Lung (tissue), 12 donors: Measurements from ENCODE around the gene FUS. TPM values are rescaled to one million over a fixed set of nuclear protein-coding genes. Genes with fewer than 3 reads are reported as not detected.
"Not testable (repeated sequence)": the region's sequence is repeated elsewhere in the genome, so short reads cannot be mapped to it uniquely, and the experiment has no call there.

Experiments used
- ATAC-seq: fragments of 200-7000 bp; cut with Tn5 transposase; one replicate; pipeline ENCODE4 v1.9.1; 2020; ENCODE audit warnings: moderate number of reproducible peaks; ENCODE audit not compliant: insufficient read depth, low FRiP score
- DNase-seq, 3 donors: peaks; one replicate each; pipeline ENCODE4 v3.0.0-alpha.2; 2013 to 2017
- H3K27ac ChIP-seq, 2 donors: one replicate each; pipeline ENCODE4 v1.5.1; 2013; ENCODE audit warnings: mild to moderate bottlenecking in 2 of 2, moderate library complexity in 2 of 2, control low read depth in 1 of 2, inconsistent platforms in 1 of 2, low read depth in 1 of 2, low read length in 1 of 2
- H3K27me3 ChIP-seq, 3 donors: one replicate each; pipeline ENCODE4 v1.5.1; 2013; ENCODE audit warnings: low read length in 2 of 3; ENCODE audit not compliant: control insufficient read depth in 3 of 3, insufficient read depth in 3 of 3
- H3K36me3 ChIP-seq, 4 donors: one replicate each; pipeline ENCODE4 v1.5.1; 2013; ENCODE audit warnings: low read length in 4 of 4, mild to moderate bottlenecking in 1 of 4, moderate library complexity in 1 of 4; ENCODE audit not compliant: control insufficient read depth in 4 of 4, insufficient read depth in 4 of 4
- H3K4me1 ChIP-seq, 5 donors: one replicate each; pipeline ENCODE4 v1.5.1; 2013; ENCODE audit warnings: low read length in 5 of 5, mild to moderate bottlenecking in 2 of 5, moderate library complexity in 1 of 5; ENCODE audit not compliant: control insufficient read depth in 5 of 5, insufficient read depth in 5 of 5
- H3K4me3 ChIP-seq: one replicate; pipeline ENCODE4 v1.5.1; 2013; ENCODE audit warnings: mild to moderate bottlenecking, control low read depth, moderate library complexity
- H3K9ac ChIP-seq, 2 donors: one replicate each; pipeline ENCODE4 v1.5.1; 2013; ENCODE audit warnings: low read length in 2 of 2, control low read depth in 1 of 2; ENCODE audit not compliant: insufficient read depth in 1 of 2
- H3K9me3 ChIP-seq, 4 donors: one replicate each; pipeline ENCODE4 v1.5.1; 2013; ENCODE audit warnings: low read length in 3 of 4, mild to moderate bottlenecking in 1 of 4, moderate library complexity in 1 of 4; ENCODE audit not compliant: control insufficient read depth in 4 of 4, insufficient read depth in 3 of 4
- CTCF ChIP-seq: IDR thresholded peaks from 2 replicates; pipeline ENCODE4 v1.5.1; 2012; ENCODE audit warnings: mild to moderate bottlenecking; ENCODE audit errors: control extremely low read depth, extremely low read depth
- WGBS, 2 donors: extraction: QIAGEN DNeasy Blood & Tissue Kit; methylation state at CpG; one replicate each; pipeline ENCODE4 v1.1.7; 2013; 5-methylcytosine and 5-hydroxymethylcytosine counted together
- polyA plus RNA-seq, 2 donors: library from polyadenylated mRNA; stranded (reverse); fragments of 200-250 nt; gene quantifications; one replicate each; pipeline ENCODE4 v1.2.1, GENCODE V29; 2013
- total RNA-seq, 2 donors: library from RNA; depleted of rRNA in 1 of 2; stranded (reverse); fragments of >200 nt in 1 of 2; gene quantifications; one replicate each; pipeline ENCODE4 v1.2.1, GENCODE V29; 2014 to 2021
- donor health status: control.
- donor health status: control.
- donor health status: Bipolar disorder and iron deficiency.
- donor health status: healthy.
- donor health status: DM: yes; HTN: yes; CAD: no.

The FUS gene
- total and polyA plus RNA-seq, 4 donors = 110 to 272 (median 242) TPM

- H3K4me1 ChIP-seq = peaks cover 0 to 2% (median 0%) of the 10 kb centered on the region in 5 donors
- TF ChIP-seq CTCF = no peak
- H3K27ac ChIP-seq = no peak overlapping the region
- 90 to 94% methylated on average over 2 of the region's 2 CpGs for WGBS, 2 donors
- ATAC-seq (no peak), DNase-seq (no peak)
- H3K9me3 ChIP-seq = no peaks in the 10 kb centered on the region
- no peak overlapping the region for H3K9ac ChIP-seq
- peaks cover 50 to 61% (median 53%) of the 10 kb centered on the region in 4 donors for H3K36me3 ChIP-seq
- no peak overlapping the region for H3K4me3 ChIP-seq
- no peaks in the 10 kb centered on the region for H3K27me3 ChIP-seq
These were observed 13.9 kb downstream of the FUS start for GRCh38 chr16:31193874-31194273.

DNA sequence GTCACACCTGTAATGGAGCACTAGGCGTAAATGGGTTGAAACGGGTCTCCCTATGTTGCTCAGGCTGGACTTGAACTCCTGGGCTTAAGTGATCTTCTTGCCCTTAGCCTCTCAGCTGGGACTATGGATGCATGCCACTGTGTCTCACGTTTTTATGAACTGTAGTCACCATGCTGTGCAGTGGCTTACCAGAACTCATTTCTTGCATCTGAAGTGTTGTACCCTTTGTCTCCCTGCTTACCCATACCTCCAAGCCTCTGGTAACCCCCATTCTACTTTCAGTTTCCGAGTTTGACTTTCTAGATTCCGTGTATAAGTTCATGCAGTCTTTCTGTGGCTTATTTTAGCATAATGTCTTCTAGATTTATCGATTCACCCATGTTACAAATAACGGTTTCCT is 15.0 kb downstream of the FUS start:
- Histone ChIP-seq H3K9me3 (no peaks in the 10 kb centered on the region), H3K4me3 (no peak overlapping the region), H3K27me3 (no peaks in the 10 kb centered on the region), H3K9ac (no peak overlapping the region), H3K4me1 (peaks cover 0 to 2% (median 0%) of the 10 kb centered on the region in 5 donors), H3K27ac (no peak overlapping the region), H3K36me3 (peaks cover 43 to 61% (median 44%) of the 10 kb centered on the region in 4 donors)
- 84 to 92% methylated on average over 7 of the region's 7 CpGs for WGBS, 2 donors
- DNase-seq = no peak
- no peak for ATAC-seq
- no peak for TF ChIP-seq CTCF

- H3K9me3 ChIP-seq, H3K9ac ChIP-seq, H3K4me1 ChIP-seq, ATAC-seq, DNase-seq, H3K4me3 ChIP-seq, H3K27ac ChIP-seq, H3K27me3 ChIP-seq: not testable (repeated sequence)
- H3K36me3 ChIP-seq = peaks cover 34 to 51% (median 35%) of the 10 kb centered on the region in 4 donors
- 95 to 98% methylated on average over 11 of the region's 11 CpGs for WGBS, 2 donors
These were observed 15.9 kb downstream of the FUS start for GRCh38 chr16:31195861-31196260.

GRCh38 chr16:31196324-31197088 is 16.6 kb downstream of the FUS start:
- 65 to 76% methylated on average over 17 of the region's 17 CpGs for WGBS, 2 donors
- no peak for TF ChIP-seq CTCF
- H3K27ac ChIP-seq = no peak overlapping the region
- no peak for DNase-seq
- no peaks in the 10 kb centered on the region for H3K27me3 ChIP-seq
- no peak overlapping the region for H3K9ac ChIP-seq
- peaks cover 29 to 45% (median 29%) of the 10 kb centered on the region in 4 donors for H3K36me3 ChIP-seq
- no peak overlapping the region for H3K4me3 ChIP-seq
- ATAC-seq = no peak
- H3K4me1 ChIP-seq = peaks cover 0 to 6% (median 0%) of the 10 kb centered on the region in 5 donors
- H3K9me3 ChIP-seq = no peaks in the 10 kb centered on the region
